Loucy (cell line): ENCODE measurements around the gene ANAPC16.

Experiments used
- H2AFZ ChIP-seq: fragments of 200-600 bp; sonication (generic); 2 replicates; pipeline ENCODE4 v1.6.0; 2016; ENCODE audit warnings: antibody characterized with exemption, mild to moderate bottlenecking, low read length, moderate library complexity
- H3F3A ChIP-seq: fragments of 200-600 bp; 2 replicates; pipeline ENCODE4 v1.6.0; 2016; ENCODE audit warnings: antibody characterized with exemption, low read depth, mild to moderate bottlenecking
- H3K27me3 ChIP-seq: fragments of 200-600 bp; sonication (generic); 2 replicates; pipeline ENCODE4 v1.6.1; 2014; ENCODE audit warnings: low read length, mild to moderate bottlenecking; ENCODE audit not compliant: insufficient read depth, poor library complexity, severe bottlenecking
- H3K36me3 ChIP-seq: fragments of 200-600 bp; sonication (generic); 2 replicates; pipeline ENCODE4 v1.6.1; 2016; ENCODE audit warnings: low read length; ENCODE audit not compliant: insufficient read depth
- H3K4me1 ChIP-seq: fragments of 200-600 bp; sonication (generic); 2 replicates; pipeline ENCODE4 v1.5.1; 2014; ENCODE audit warnings: low read length, mild to moderate bottlenecking; ENCODE audit not compliant: insufficient read depth, poor library complexity, severe bottlenecking
- H3K4me2 ChIP-seq: fragments of 200-600 bp; sonication (generic); 2 replicates; pipeline ENCODE4 v1.6.0; 2014; ENCODE audit warnings: antibody characterized with exemption, low read length, low read depth, mild to moderate bottlenecking; ENCODE audit not compliant: poor library complexity, severe bottlenecking
- H3K4me3 ChIP-seq: fragments of 200-600 bp; sonication (generic); 2 replicates; pipeline ENCODE4 v1.5.1; 2014; ENCODE audit warnings: low read length, mild to moderate bottlenecking, mixed read lengths; ENCODE audit not compliant: poor library complexity, severe bottlenecking
- H3K79me2 ChIP-seq: fragments of 200-600 bp; sonication (generic); 2 replicates; pipeline ENCODE4 v1.6.1; 2014; ENCODE audit warnings: low read length; ENCODE audit not compliant: insufficient read depth
- H3K9ac ChIP-seq: fragments of 200-600 bp; sonication (generic); 2 replicates; pipeline ENCODE4 v1.6.0; 2014; ENCODE audit warnings: mild to moderate bottlenecking, low read depth, low read length, moderate library complexity; ENCODE audit not compliant: poor library complexity, severe bottlenecking
- H3K9me2 ChIP-seq: fragments of 200-600 bp; sonication (generic); replicated peaks from 2 replicates; pipeline ENCODE4 v1.6.1; 2016; ENCODE audit warnings: low read depth, low read length, mixed read lengths
- H3K9me3 ChIP-seq: fragments of 200-600 bp; sonication (generic); 2 replicates; pipeline ENCODE4 v1.6.1; 2014; ENCODE audit warnings: mild to moderate bottlenecking, antibody characterized with exemption, low read length, low read depth; ENCODE audit not compliant: insufficient read depth
- H4K20me1 ChIP-seq: fragments of 200-600 bp; sonication (generic); 2 replicates; pipeline ENCODE4 v1.6.0; 2014; ENCODE audit warnings: antibody characterized with exemption, low read length, mild to moderate bottlenecking; ENCODE audit not compliant: insufficient read depth, poor library complexity, severe bottlenecking
- CTCF ChIP-seq: fragments of 200-600 bp; sonication (generic); conservative IDR thresholded peaks from 2 replicates; pipeline ENCODE4 v1.5.1; 2014; ENCODE audit warnings: mild to moderate bottlenecking, antibody characterized with exemption, low read length
- EZH2phosphoT487 ChIP-seq: fragments of 200-600 bp; IDR thresholded peaks from 2 replicates; pipeline ENCODE4 v1.6.1; 2018; ENCODE audit warnings: antibody characterized with exemption, mild to moderate bottlenecking, moderate library complexity, borderline replicate concordance

The ANAPC16 gene

GRCh38 chr10:72170733-72171132 is 45.1 kb upstream of the ANAPC16 start:
- no peaks in the 10 kb centered on the region for H3F3A ChIP-seq
- H4K20me1 ChIP-seq: no peaks in the 10 kb centered on the region

GRCh38 chr10:72171175-72171630 is 44.6 kb upstream of the ANAPC16 start:
- Histone ChIP-seq H3K79me2 (peaks cover 1% of the 10 kb centered on the region; the same call in 1 of the 2 replicates), H3K4me1 (peaks cover 12% of the 10 kb centered on the region), H4K20me1 (no peaks in the 10 kb centered on the region), H3K36me3 (peaks cover 4% of the 10 kb centered on the region; the same call in 1 of the 2 replicates), H3K9me2 (no peaks in the 10 kb centered on the region), H3K4me3 (no peak overlapping the region), H2AFZ (no peak overlapping the region), H3K4me2 (no peak overlapping the region), H3K9me3 (no peaks in the 10 kb centered on the region), H3F3A (no peaks in the 10 kb centered on the region), H3K27me3 (no peaks in the 10 kb centered on the region), H3K9ac (no peak overlapping the region)
- TF ChIP-seq CTCF: no peak
- no peak for TF ChIP-seq EZH2phosphoT487

More at GRCh38 chr10:72170733-72171132, 45.1 kb upstream of the ANAPC16 start:
- Histone ChIP-seq H3K4me2 (no peak overlapping the region), H3K36me3 (peaks cover 4% of the 10 kb centered on the region; the same call in 1 of the 2 replicates), H3K4me3 (no peak overlapping the region), H3K79me2 (peaks cover 6% of the 10 kb centered on the region; the same call in 1 of the 2 replicates), H2AFZ (no peak overlapping the region), H3K9me3 (no peaks in the 10 kb centered on the region), H3K9ac (no peak overlapping the region), H3K9me2 (no peaks in the 10 kb centered on the region), H3K4me1 (peaks cover 9% of the 10 kb centered on the region), H3K27me3 (no peaks in the 10 kb centered on the region)
- TF ChIP-seq EZH2phosphoT487 (no peak), CTCF (no peak)

GRCh38 chr10:72173262-72173618 is 42.6 kb upstream of the ANAPC16 start:
- Histone ChIP-seq H3K4me1 (peaks cover 12% of the 10 kb centered on the region), H3K9ac (no peak overlapping the region), H3K4me2 (no peak overlapping the region), H2AFZ (no peak overlapping the region), H3K4me3 (no peak overlapping the region), H3F3A (no peaks in the 10 kb centered on the region), H3K79me2 (no peaks in the 10 kb centered on the region; the same call in 1 of the 2 replicates), H3K36me3 (peaks cover 21% of the 10 kb centered on the region; the same call in 1 of the 2 replicates), H3K9me2 (no peaks in the 10 kb centered on the region), H3K9me3 (no peaks in the 10 kb centered on the region), H3K27me3 (no peaks in the 10 kb centered on the region), H4K20me1 (no peaks in the 10 kb centered on the region)
- no peak for TF ChIP-seq EZH2phosphoT487
- TF ChIP-seq CTCF: no peak
